Measurements from ENCODE around the gene TMEM156. TPM values are rescaled to one million over a fixed set of nuclear protein-coding genes. Genes with fewer than 3 reads are reported as not detected.
"Not testable (repeated sequence)": the region's sequence is repeated elsewhere in the genome, so short reads cannot be mapped to it uniquely, and the experiment has no call there.

Gene TMEM156
- total and polyA plus RNA-seq, 10 of the 15 experiments (the other 5 are each of a cell fraction or from before 2014, with no cell fraction given): 20.8 to 48.3 (median 32.7) TPM

DNA sequence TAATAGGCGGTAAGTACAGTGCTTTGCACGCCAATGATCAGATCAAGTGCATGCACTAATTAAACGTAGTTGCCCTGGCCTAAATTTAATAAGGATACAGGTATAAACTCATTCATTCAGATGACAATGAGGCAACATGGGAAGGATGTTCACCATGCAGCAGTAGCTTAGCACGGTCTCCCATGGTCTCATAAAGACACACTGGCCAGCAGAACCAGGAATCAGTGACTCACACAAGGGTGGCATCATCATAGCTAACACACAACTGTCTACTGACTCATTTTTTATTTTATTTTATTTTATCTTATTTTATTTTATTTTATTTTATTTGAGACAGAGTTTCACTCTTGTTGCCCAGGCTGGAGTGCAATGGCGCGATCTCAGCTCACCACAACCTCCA, 42.7 kb downstream of the TMEM156 start (continued):
- TF ChIP-seq, protein P1, sequence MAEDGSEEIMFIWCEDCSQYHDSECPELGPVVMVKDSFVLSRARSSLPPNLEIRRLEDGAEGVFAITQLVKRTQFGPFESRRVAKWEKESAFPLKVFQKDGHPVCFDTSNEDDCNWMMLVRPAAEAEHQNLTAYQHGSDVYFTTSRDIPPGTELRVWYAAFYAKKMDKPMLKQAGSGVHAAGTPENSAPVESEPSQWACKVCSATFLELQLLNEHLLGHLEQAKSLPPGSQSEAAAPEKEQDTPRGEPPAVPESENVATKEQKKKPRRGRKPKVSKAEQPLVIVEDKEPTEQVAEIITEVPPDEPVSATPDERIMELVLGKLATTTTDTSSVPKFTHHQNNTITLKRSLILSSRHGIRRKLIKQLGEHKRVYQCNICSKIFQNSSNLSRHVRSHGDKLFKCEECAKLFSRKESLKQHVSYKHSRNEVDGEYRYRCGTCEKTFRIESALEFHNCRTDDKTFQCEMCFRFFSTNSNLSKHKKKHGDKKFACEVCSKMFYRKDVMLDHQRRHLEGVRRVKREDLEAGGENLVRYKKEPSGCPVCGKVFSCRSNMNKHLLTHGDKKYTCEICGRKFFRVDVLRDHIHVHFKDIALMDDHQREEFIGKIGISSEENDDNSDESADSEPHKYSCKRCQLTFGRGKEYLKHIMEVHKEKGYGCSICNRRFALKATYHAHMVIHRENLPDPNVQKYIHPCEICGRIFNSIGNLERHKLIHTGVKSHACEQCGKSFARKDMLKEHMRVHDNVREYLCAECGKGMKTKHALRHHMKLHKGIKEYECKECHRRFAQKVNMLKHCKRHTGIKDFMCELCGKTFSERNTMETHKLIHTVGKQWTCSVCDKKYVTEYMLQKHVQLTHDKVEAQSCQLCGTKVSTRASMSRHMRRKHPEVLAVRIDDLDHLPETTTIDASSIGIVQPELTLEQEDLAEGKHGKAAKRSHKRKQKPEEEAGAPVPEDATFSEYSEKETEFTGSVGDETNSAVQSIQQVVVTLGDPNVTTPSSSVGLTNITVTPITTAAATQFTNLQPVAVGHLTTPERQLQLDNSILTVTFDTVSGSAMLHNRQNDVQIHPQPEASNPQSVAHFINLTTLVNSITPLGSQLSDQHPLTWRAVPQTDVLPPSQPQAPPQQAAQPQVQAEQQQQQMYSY (CRISPR knock-in tag; IDR thresholded peaks at IDR 0.05): no peak
- TF ChIP-seq, protein P2, sequence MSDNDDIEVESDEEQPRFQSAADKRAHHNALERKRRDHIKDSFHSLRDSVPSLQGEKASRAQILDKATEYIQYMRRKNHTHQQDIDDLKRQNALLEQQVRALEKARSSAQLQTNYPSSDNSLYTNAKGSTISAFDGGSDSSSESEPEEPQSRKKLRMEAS (IDR thresholded peaks at IDR 0.05; ENCODE audit: low read depth, low read length): no peak
- TF ChIP-seq FOXM1 (IDR thresholded peaks at IDR 0.05; ENCODE audit: low read depth, low read length) (no peak), SREBF2 (IDR thresholded peaks at IDR 0.05; ENCODE audit: low read length) (no peak)
- TF ChIP-seq, protein P3, sequence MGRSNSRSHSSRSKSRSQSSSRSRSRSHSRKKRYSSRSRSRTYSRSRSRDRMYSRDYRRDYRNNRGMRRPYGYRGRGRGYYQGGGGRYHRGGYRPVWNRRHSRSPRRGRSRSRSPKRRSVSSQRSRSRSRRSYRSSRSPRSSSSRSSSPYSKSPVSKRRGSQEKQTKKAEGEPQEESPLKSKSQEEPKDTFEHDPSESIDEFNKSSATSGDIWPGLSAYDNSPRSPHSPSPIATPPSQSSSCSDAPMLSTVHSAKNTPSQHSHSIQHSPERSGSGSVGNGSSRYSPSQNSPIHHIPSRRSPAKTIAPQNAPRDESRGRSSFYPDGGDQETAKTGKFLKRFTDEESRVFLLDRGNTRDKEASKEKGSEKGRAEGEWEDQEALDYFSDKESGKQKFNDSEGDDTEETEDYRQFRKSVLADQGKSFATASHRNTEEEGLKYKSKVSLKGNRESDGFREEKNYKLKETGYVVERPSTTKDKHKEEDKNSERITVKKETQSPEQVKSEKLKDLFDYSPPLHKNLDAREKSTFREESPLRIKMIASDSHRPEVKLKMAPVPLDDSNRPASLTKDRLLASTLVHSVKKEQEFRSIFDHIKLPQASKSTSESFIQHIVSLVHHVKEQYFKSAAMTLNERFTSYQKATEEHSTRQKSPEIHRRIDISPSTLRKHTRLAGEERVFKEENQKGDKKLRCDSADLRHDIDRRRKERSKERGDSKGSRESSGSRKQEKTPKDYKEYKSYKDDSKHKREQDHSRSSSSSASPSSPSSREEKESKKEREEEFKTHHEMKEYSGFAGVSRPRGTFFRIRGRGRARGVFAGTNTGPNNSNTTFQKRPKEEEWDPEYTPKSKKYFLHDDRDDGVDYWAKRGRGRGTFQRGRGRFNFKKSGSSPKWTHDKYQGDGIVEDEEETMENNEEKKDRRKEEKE (IDR thresholded peaks at IDR 0.05): no peak
- TF ChIP-seq, protein P4, sequence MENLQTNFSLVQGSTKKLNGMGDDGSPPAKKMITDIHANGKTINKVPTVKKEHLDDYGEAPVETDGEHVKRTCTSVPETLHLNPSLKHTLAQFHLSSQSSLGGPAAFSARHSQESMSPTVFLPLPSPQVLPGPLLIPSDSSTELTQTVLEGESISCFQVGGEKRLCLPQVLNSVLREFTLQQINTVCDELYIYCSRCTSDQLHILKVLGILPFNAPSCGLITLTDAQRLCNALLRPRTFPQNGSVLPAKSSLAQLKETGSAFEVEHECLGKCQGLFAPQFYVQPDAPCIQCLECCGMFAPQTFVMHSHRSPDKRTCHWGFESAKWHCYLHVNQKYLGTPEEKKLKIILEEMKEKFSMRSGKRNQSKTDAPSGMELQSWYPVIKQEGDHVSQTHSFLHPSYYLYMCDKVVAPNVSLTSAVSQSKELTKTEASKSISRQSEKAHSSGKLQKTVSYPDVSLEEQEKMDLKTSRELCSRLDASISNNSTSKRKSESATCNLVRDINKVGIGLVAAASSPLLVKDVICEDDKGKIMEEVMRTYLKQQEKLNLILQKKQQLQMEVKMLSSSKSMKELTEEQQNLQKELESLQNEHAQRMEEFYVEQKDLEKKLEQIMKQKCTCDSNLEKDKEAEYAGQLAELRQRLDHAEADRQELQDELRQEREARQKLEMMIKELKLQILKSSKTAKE (IDR thresholded peaks at IDR 0.05; ENCODE audit: low read depth, poor library complexity, severe bottlenecking): no peak

DNA sequence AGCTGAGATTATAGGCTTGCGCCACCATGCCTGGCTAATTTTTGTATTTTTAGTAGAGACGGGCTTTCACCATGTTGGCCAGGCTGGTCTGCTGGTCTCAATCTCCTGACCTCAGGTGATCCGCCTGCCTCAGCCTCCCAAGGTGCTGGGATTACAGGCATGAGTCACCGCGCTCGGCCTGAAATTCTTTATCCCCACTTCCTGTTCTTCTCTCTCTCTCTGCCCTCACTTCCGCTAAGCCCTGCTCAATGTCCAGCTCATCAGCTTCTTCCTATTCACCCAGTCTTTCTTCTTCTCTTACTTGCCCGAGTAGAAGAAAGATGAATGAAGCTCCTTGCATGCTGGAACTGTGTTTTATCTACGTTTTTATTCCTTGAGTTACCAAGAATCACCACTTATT, 43.9 kb downstream of the TMEM156 start:
- not testable (repeated sequence) for ATAC-seq

More for the DNA sequence above, 43.9 kb downstream of the TMEM156 start:
- H3K36me3 ChIP-seq (ENCODE audit: control insufficient read depth in 2 of 2, insufficient read depth in 2 of 2, low read length in 1 of 2); in situ Hi-C loops (cut with MboI); H3K27ac ChIP-seq (ENCODE audit: control insufficient read depth, insufficient read depth); H3K4me2 ChIP-seq (ENCODE audit: control insufficient read depth, insufficient read depth); BruUV-seq (replicated peaks); H3K79me2 ChIP-seq (ENCODE audit: control insufficient read depth, insufficient read depth, low read length); intact Hi-C loops (cut with micrococcal nuclease; ENCODE audit: unreplicated experiment); DNase-seq (ENCODE audit: low read depth, low spot score); FAIRE-seq; H3K27me3 ChIP-seq (replicated peaks in 1 of 2; ENCODE audit: control insufficient read depth in 2 of 2, insufficient read depth in 2 of 2, low read length in 1 of 2); H3K4me3 ChIP-seq; H3K9me3 ChIP-seq (replicated peaks; ENCODE audit: control insufficient read depth, insufficient read depth, low read length); H4K20me1 ChIP-seq (ENCODE audit: control insufficient read depth, insufficient read depth); H3K9ac ChIP-seq (ENCODE audit: control insufficient read depth, insufficient read depth, low read length); H2AFZ ChIP-seq (ENCODE audit: control insufficient read depth, low read depth, low read length): not testable (repeated sequence)
- RAD21 ChIA-PET (ENCODE audit: unreplicated experiment): interaction anchor here (0.7 kb wide), 1 partner anchor 65 kb away, joined by 4 read pairs; no protein-coding TSS in a partner anchor
- 92% methylated on average over 7 of the region's 9 CpGs for WGBS (ENCODE audit: insufficient coverage, insufficient replicate concordance, low lambda C conversion rate, missing lambda C conversion rate)
- SMC1A ChIA-PET (ENCODE audit: uncharacterized antibody, unreplicated experiment): interaction anchor here (0.6 to 2.5 kb wide), 8 partner anchors 11 to 84 kb away, joined by 3 to 7 read pairs (median 3); no protein-coding TSS in a partner anchor
- CTCF ChIA-PET: interaction anchor here (0.9 to 1.2 kb wide), 2 partner anchors 20 to 147 kb away, joined by 3 read pairs; no protein-coding TSS in a partner anchor
- H3K4me1 ChIP-seq (ENCODE audit: control insufficient read depth, insufficient read depth, low read length): peaks cover 33% of the 10 kb centered on the region
- POLR2A ChIA-PET: interaction anchor here (1.8 kb wide), 1 partner anchor 10 kb away, joined by 4 read pairs; no protein-coding TSS in a partner anchor

Measured in GM12878 (cell line).